SK-N-SH (cell line): ENCODE data around the gene ARAP2. TPM values are rescaled to one million over a fixed set of nuclear protein-coding genes. Genes with fewer than 3 reads are reported as not detected.

ENCODE experiments used
- CTCF ChIA-PET: fragments of 300-600, 350-600 bp; formaldehyde crosslinking; extraction: SDS; loops from one replicate; lab custom pipeline; 2021; lab: Yijun Ruan, JAX
- POLR2A ChIA-PET: fragments of 350-600 bp; sonication (Branson Sonifier 250); formaldehyde crosslinking; extraction: SDS; loops from one replicate; lab custom pipeline; 2020; ENCODE audit warnings: antibody characterized with exemption, inconsistent platforms; lab: Yijun Ruan, JAX
- DNase-seq: peaks from one replicate; pipeline ENCODE4 v3.0.0; 2012
- H2AFZ ChIP-seq: fragments of 200-600 bp; sonication (generic); 2 replicates; pipeline ENCODE4 v1.8.1; 2016; ENCODE audit warnings: antibody characterized with exemption, mild to moderate bottlenecking, low read depth
- H3F3A ChIP-seq: fragments of 200-600 bp; sonication (generic); replicated peaks from 2 replicates; pipeline ENCODE3; 2016; ENCODE audit warnings: antibody characterized with exemption, mild to moderate bottlenecking; ENCODE audit not compliant: insufficient read depth
- H3K27ac ChIP-seq, 2 experiments: fragments of 200-500 bp in 1 of 2; fragments of 200-600 bp in 1 of 2; sonication (Bioruptor generic) in 1 of 2; sonication (generic), shearing (Covaris generic) in 1 of 2; 2 replicates each; pipeline versions ENCODE4 v1.5.1 to v1.6.1; 2014 to 2016; ENCODE audit warnings: low read depth in 2 of 2, inconsistent platforms in 1 of 2, low read length in 1 of 2, mild to moderate bottlenecking in 1 of 2, mixed read lengths in 1 of 2
- H3K27me3 ChIP-seq: fragments of 200-600 bp; sonication (generic), shearing (Covaris generic); 2 replicates; pipeline ENCODE4 v1.6.1; 2016; ENCODE audit warnings: mixed run types; ENCODE audit not compliant: insufficient read depth
- H3K36me3 ChIP-seq, 2 experiments: fragments of 200-500 bp in 1 of 2; fragments of 200-600 bp in 1 of 2; sonication (Bioruptor generic) in 1 of 2; sonication (generic) in 1 of 2; replicated peaks in 1 of 2; 2 replicates each; pipeline versions ENCODE3 to v1.5.1; 2014 to 2016; ENCODE audit warnings: low read length in 1 of 2, mild to moderate bottlenecking in 1 of 2; ENCODE audit not compliant: insufficient read depth in 2 of 2, control insufficient read depth in 1 of 2
- H3K4me1 ChIP-seq, 2 experiments: fragments of 200-500 bp in 1 of 2; fragments of 200-600 bp in 1 of 2; sonication (Bioruptor generic) in 1 of 2; sonication (generic), shearing (Covaris generic) in 1 of 2; 2 replicates each; pipeline versions ENCODE4 v1.5.1 to v1.6.1; 2014 to 2016; ENCODE audit warnings: low read depth in 1 of 2, low read length in 1 of 2, mixed run types in 1 of 2; ENCODE audit not compliant: insufficient read depth in 2 of 2, control insufficient read depth in 1 of 2
- H3K4me2 ChIP-seq: fragments of 200-600 bp; sonication (generic), shearing (Covaris generic); 2 replicates; pipeline ENCODE4 v1.6.1; 2017; ENCODE audit warnings: mixed run types
- H3K4me3 ChIP-seq, 2 experiments: fragments of 200-500 bp in 1 of 2; fragments of 200-600 bp in 1 of 2; sonication (Bioruptor generic) in 1 of 2; sonication (generic), shearing (Covaris generic) in 1 of 2; 2 replicates each; pipeline versions ENCODE4 v1.5.1 to v1.8.1; 2014 to 2016; ENCODE audit warnings: low read depth in 2 of 2, inconsistent platforms in 1 of 2, low read length in 1 of 2, mild to moderate bottlenecking in 1 of 2, mixed read lengths in 1 of 2, moderate library complexity in 1 of 2
- H3K79me2 ChIP-seq: fragments of 200-600 bp; sonication (generic); 2 replicates; pipeline ENCODE4 v1.8.1; 2017; ENCODE audit warnings: mild to moderate bottlenecking; ENCODE audit not compliant: insufficient read depth
- H3K9ac ChIP-seq: fragments of 200-600 bp; sonication (generic); 2 replicates; pipeline ENCODE4 v1.6.1; 2017; ENCODE audit warnings: mixed run types
- H3K9me2 ChIP-seq: fragments of 200-600 bp; sonication (generic); 2 replicates; pipeline ENCODE4 v1.6.1; 2017; ENCODE audit warnings: mixed run types
- H3K9me3 ChIP-seq: fragments of 200-600 bp; sonication (generic); 2 replicates; pipeline ENCODE4 v1.6.1; 2017; ENCODE audit warnings: mixed run types, mild to moderate bottlenecking, moderate library complexity
- H4K20me1 ChIP-seq: fragments of 200-600 bp; sonication (generic); 2 replicates; pipeline ENCODE4 v1.6.1; 2017; ENCODE audit warnings: mild to moderate bottlenecking, mixed run types; ENCODE audit not compliant: insufficient read depth
- ELF1 ChIP-seq: IDR thresholded peaks from 2 replicates; pipeline ENCODE4 v1.4.0; 2012
- EP300 ChIP-seq, 2 experiments: IDR thresholded peaks; 2 replicates each; pipeline versions ENCODE4 v1.4.0 to v1.6.1; 2012; ENCODE audit warnings: borderline replicate concordance in 1 of 2, low read depth in 1 of 2, low read length in 1 of 2
- EZH2phosphoT487 ChIP-seq: fragments of 200-600 bp; sonication (generic); IDR thresholded peaks from 2 replicates; pipeline ENCODE4 v1.6.1; 2017; ENCODE audit warnings: low read depth, mixed run types, mild to moderate bottlenecking, antibody characterized with exemption, moderate library complexity, borderline replicate concordance
- FOSL2 ChIP-seq: IDR thresholded peaks from 2 replicates; pipeline ENCODE4 v1.4.0; 2012; ENCODE audit warnings: low read depth, mild to moderate bottlenecking, moderate library complexity, borderline replicate concordance
- FOXJ3 ChIP-seq: sonication (generic); formaldehyde crosslinking; IDR thresholded peaks from 2 replicates; pipeline ENCODE4 v1.5.1; 2020; ENCODE audit warnings: mild to moderate bottlenecking, missing genetic modification reagents
- FOXM1 ChIP-seq: IDR thresholded peaks from 2 replicates; pipeline ENCODE4 v1.4.0; 2012; ENCODE audit warnings: low read depth, mild to moderate bottlenecking
- GATA2 ChIP-seq: sonication (generic); formaldehyde crosslinking; IDR thresholded peaks from 2 replicates; pipeline ENCODE4 v1.5.0; 2020; ENCODE audit warnings: mild to moderate bottlenecking, missing genetic modification reagents
- JUND ChIP-seq: IDR thresholded peaks from 2 replicates; pipeline ENCODE4 v1.4.0; 2012
- MXI1 ChIP-seq: IDR thresholded peaks from 2 replicates; pipeline ENCODE4 v1.6.1; 2012; ENCODE audit warnings: mild to moderate bottlenecking, low read depth, low read length, improper control_type of control experiment
- RCOR1 ChIP-seq: fragments of 150-350 bp; IDR thresholded peaks from 2 replicates; pipeline ENCODE4 v1.6.1; 2017; ENCODE audit warnings: antibody characterized with exemption, low read length
- REST ChIP-seq: IDR thresholded peaks from 2 replicates; pipeline ENCODE4 v1.6.1; 2012; ENCODE audit warnings: mild to moderate bottlenecking, low read depth, low read length, moderate library complexity
- SIN3A ChIP-seq: IDR thresholded peaks from 2 replicates; pipeline ENCODE4 v1.6.1; 2012; ENCODE audit warnings: low read depth, mild to moderate bottlenecking, low read length, moderate library complexity, borderline replicate concordance
- SMC3 ChIP-seq: IDR thresholded peaks from 2 replicates; pipeline ENCODE4 v1.6.1; 2012; ENCODE audit warnings: low read depth, low read length, improper control_type of control experiment
- TCF12 ChIP-seq: IDR thresholded peaks from 2 replicates; pipeline ENCODE4 v1.4.0; 2012
- TEAD4 ChIP-seq: IDR thresholded peaks from 2 replicates; pipeline ENCODE4 v1.4.0; 2012; ENCODE audit warnings: mild to moderate bottlenecking, borderline replicate concordance; ENCODE audit not compliant: insufficient read depth
- USF1 ChIP-seq: IDR thresholded peaks from 2 replicates; pipeline ENCODE4 v1.4.0; 2012; ENCODE audit warnings: low read depth, borderline replicate concordance
- USF2 ChIP-seq: fragments of 150-350 bp; IDR thresholded peaks from 2 replicates; pipeline ENCODE4 v1.6.1; 2017; ENCODE audit warnings: antibody characterized with exemption, low read length, low read depth, borderline replicate concordance
- YY1 ChIP-seq: IDR thresholded peaks from 2 replicates; pipeline ENCODE4 v1.4.0; 2012; ENCODE audit warnings: low read depth, mild to moderate bottlenecking
- WGBS: methylation state at CpG from one replicate; pipeline ENCODE4 v1.1.6; 2017; ENCODE audit warnings: low lambda C conversion rate; 5-methylcytosine and 5-hydroxymethylcytosine counted together
- polyA plus RNA-seq, 3 experiments: library from polyadenylated mRNA; depleted of rRNA; stranded (reverse); fragments of >200 nt; gene quantifications; 2 replicates each; pipeline ENCODE4 v1.2.3, GENCODE V29; 2012

Gene ARAP2
- polyA plus RNA-seq, 1 of the 3 experiments (the other 2 are of a cell fraction): not detected

DNA sequence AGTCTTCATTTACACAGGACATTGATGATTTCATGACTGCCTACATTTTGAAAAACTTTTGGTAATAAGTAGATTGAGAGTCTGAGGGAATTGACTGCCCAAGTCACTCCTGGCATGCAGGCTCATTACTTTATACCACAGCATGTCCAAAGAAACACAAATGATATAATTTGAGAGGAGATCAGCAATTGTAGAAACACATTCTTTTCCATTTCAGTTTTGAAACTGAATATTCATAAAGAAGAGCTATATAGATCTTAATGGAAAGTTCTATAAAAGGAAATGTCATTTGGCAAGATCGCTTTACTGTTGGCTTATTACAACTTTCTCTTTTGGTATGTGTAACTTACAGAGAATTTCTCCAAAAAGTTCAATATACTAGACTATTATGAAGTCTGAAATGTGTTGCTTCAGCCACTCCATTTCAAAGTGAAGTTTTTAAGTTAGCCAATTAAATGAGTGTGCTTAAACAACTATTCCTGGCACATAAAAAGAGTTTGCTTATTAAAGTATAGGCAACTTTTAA, 158.0 kb downstream of the ARAP2 start:
- no peaks in the 10 kb centered on the region for H3F3A ChIP-seq
- H3K4me1 ChIP-seq: no peaks in the 10 kb centered on the region
- H3K36me3 ChIP-seq: no peaks in the 10 kb centered on the region
- H3K27me3 ChIP-seq: no peaks in the 10 kb centered on the region
- H3K4me3 ChIP-seq: no peak overlapping the region
- H3K9me2 ChIP-seq: no peaks in the 10 kb centered on the region; the same call in 1 of the 2 replicates
- no peak for DNase-seq
- ChIA-PET CTCF (no interaction called here), POLR2A (no interaction called here)
- WGBS: 5% methylated on average over 1 of the region's 1 CpG
- no peaks in the 10 kb centered on the region for H4K20me1 ChIP-seq
- H2AFZ ChIP-seq: no peak overlapping the region
- no peaks in the 10 kb centered on the region for H3K79me2 ChIP-seq
- no peaks in the 10 kb centered on the region for H3K9me3 ChIP-seq
- TF ChIP-seq JUND (no peak), FOSL2 (no peak), FOXJ3 (CRISPR knock-in tag) (no peak), USF2 (no peak), YY1 (no peak), SIN3A (no peak), EZH2phosphoT487 (no peak), MXI1 (no peak), USF1 (no peak), FOXM1 (no peak), GATA2 (no peak), EP300 (IDR thresholded peaks at IDR 0.05; ENCODE audit: borderline replicate concordance in 1 of 2, low read depth in 1 of 2, low read length in 1 of 2) (no peak), RCOR1 (no peak), REST (no peak), ELF1 (no peak), SMC3 (no peak), TCF12 (no peak), TEAD4 (no peak)
- H3K9ac ChIP-seq: no peak overlapping the region
- no peak overlapping the region for H3K4me2 ChIP-seq
- no peak overlapping the region for H3K27ac ChIP-seq
